ENCODE results near the gene PRR5L.
"Not testable (repeated sequence)": the region's sequence is repeated elsewhere in the genome, so short reads cannot be mapped to it uniquely, and the experiment has no call there.

Gene PRR5L

GRCh38 chr11:36475192-36475591 is 179.1 kb downstream of the PRR5L start:
- no peak overlapping the region for H3K4me3 ChIP-seq (replicated peaks; ENCODE audit: low read depth, low read length)
- no peak for TF ChIP-seq CTCF (IDR thresholded peaks at IDR 0.05; ENCODE audit: low read depth, low read length, missing control alignments)
- DNase-seq (ENCODE audit: extremely low read depth, low read depth) = no peak

GRCh38 chr11:36478700-36479329 is 182.7 kb downstream of the PRR5L start:
- H3K4me3 ChIP-seq (replicated peaks; ENCODE audit: low read depth, low read length) = no peak overlapping the region
- peak; percentile 64 for TF ChIP-seq CTCF (IDR thresholded peaks at IDR 0.05; ENCODE audit: low read depth, low read length, missing control alignments)
- DNase-seq (ENCODE audit: extremely low read depth, low read depth) = peak; percentile 38

GRCh38 chr11:36480833-36481232 is 184.7 kb downstream of the PRR5L start:
- no peak for DNase-seq (ENCODE audit: extremely low read depth, low read depth)
- TF ChIP-seq CTCF (IDR thresholded peaks at IDR 0.05; ENCODE audit: low read depth, low read length, missing control alignments) = no peak
- H3K4me3 ChIP-seq (replicated peaks; ENCODE audit: low read depth, low read length) = no peak overlapping the region

GRCh38 chr11:36483042-36483441 is 187.0 kb downstream of the PRR5L start:
- H3K4me3 ChIP-seq (replicated peaks; ENCODE audit: low read depth, low read length); DNase-seq (ENCODE audit: extremely low read depth, low read depth): not testable (repeated sequence)

- no peak for DNase-seq (ENCODE audit: extremely low read depth, low read depth)
- no peak for TF ChIP-seq CTCF (IDR thresholded peaks at IDR 0.05; ENCODE audit: low read depth, low read length, missing control alignments)
- H3K4me3 ChIP-seq (replicated peaks; ENCODE audit: low read depth, low read length) = no peak overlapping the region
These were observed 189.4 kb downstream of the PRR5L start for GRCh38 chr11:36485298-36486002.

- TF ChIP-seq CTCF (IDR thresholded peaks at IDR 0.05; ENCODE audit: low read depth, low read length, missing control alignments) = no peak
- no peak overlapping the region for H3K4me3 ChIP-seq (replicated peaks; ENCODE audit: low read depth, low read length)
- no peak for DNase-seq (ENCODE audit: extremely low read depth, low read depth)
These were observed 191.5 kb downstream of the PRR5L start for GRCh38 chr11:36487619-36488018.

- no peak overlapping the region for H3K4me3 ChIP-seq (replicated peaks; ENCODE audit: low read depth, low read length)
- TF ChIP-seq CTCF (IDR thresholded peaks at IDR 0.05; ENCODE audit: low read depth, low read length, missing control alignments) = no peak
- DNase-seq (ENCODE audit: extremely low read depth, low read depth) = no peak
These were observed 192.0 kb downstream of the PRR5L start for GRCh38 chr11:36488096-36488495.
